ENCODE results near the gene TRMT61A. TPM values are rescaled to one million over a fixed set of nuclear protein-coding genes. Genes with fewer than 3 reads are reported as not detected.

The TRMT61A gene
- total RNA-seq, 4 donors from 2014 or later, result 12.4 to 36.0 (median 15.1) TPM

DNA sequence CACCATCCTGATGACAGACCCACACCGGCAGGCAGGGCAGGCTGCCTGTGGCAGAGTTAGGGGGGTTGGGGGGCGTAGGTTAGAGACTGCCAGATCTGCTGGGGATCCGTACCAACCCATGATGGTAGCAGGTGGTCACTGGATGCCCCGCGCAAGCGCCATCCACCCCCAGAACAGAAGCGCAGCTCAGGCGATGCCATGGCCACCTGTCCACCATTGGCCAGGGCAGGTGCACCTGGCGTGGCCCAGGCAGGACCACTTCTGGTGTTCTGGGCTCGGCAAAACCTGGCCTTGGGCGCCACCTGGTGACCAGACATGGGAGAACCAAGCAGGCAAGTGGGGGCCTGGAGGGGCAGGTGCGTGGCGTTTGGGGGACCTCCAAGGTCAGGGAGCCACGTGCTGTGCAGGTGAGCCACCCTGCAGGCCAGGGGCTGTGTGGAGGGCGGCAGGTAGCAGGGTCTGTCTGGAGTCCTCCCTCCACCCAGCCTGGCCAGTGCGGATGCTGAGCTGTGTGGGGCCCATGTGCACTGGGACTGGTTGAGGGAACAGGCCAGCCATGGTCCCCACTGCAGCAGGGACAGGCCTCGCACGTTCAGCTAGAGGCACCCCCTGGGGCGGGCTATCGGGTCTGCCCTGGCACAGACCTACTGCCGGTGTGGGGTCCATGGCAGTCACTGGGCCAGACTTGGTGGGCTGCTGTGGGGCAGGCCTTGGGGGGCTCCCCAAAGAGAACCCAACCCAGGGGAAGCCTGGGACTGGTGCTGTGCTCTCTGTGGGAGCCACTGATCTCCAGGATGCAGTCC lies 17.9 kb downstream of the TRMT61A start:
- no peak for DNase-seq (ENCODE audit: low spot score)
- TF ChIP-seq, protein P1, sequence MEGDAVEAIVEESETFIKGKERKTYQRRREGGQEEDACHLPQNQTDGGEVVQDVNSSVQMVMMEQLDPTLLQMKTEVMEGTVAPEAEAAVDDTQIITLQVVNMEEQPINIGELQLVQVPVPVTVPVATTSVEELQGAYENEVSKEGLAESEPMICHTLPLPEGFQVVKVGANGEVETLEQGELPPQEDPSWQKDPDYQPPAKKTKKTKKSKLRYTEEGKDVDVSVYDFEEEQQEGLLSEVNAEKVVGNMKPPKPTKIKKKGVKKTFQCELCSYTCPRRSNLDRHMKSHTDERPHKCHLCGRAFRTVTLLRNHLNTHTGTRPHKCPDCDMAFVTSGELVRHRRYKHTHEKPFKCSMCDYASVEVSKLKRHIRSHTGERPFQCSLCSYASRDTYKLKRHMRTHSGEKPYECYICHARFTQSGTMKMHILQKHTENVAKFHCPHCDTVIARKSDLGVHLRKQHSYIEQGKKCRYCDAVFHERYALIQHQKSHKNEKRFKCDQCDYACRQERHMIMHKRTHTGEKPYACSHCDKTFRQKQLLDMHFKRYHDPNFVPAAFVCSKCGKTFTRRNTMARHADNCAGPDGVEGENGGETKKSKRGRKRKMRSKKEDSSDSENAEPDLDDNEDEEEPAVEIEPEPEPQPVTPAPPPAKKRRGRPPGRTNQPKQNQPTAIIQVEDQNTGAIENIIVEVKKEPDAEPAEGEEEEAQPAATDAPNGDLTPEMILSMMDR (IDR thresholded peaks at IDR 0.05), result peak in 1 of 3 donors; percentile 88
- ATAC-seq (ENCODE audit: low FRiP score), result peak; percentile 10

DNA sequence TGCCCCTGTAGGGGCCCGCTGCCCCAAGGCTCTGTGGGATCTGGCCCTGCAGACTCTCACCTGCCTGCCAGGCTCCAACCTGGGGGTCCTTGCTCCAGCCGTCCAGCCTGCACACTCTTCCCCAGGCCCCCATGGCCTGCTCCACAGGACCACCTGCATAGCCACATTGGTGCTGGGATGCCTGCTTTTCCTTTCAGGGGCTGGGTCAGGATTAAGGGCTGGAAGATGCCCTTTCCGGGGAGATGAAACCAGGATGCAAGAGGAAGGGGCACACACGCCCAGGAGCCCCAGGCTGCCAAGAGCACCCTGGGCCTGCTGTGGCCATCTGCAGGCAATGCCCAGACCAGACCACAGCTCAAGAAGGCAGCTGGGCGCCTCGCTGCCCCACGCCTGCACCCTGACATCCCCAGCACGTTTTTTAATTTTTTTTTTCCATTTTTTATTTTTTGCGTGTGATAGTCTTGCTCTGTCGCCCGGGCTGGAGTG lies 18.5 kb downstream of the TRMT61A start:
- TF ChIP-seq, protein P1 (IDR thresholded peaks at IDR 0.05), result no peak
- no peak for ATAC-seq (ENCODE audit: low FRiP score)
- DNase-seq (ENCODE audit: low spot score), result no peak

DNA sequence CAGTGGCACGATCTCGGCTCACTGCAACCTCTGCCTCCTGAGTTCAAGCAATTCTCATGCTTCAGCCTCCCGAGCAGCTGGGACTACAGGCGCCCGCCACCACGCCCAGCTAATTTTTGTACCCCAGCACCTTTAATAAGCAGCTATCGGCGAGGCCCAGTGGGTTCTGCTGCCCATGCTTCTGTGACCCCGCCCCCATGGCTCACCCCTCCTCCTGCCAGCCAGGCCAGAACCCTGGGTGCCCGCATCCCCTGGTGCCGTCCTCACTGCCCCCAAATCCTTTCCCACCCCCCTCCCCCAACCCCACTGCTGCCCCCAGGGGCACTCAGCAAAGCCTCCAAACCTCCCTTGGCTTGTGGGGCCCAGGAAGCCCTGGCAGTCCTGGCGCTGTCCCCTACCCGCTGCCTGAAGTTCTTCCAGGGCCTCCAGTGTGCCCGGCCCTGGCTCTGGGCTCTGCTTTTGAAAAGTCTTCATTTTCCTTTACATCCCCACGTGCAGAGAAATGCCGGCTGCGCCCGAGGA lies 19.0 kb downstream of the TRMT61A start:
- TF ChIP-seq, protein P1 (IDR thresholded peaks at IDR 0.05), result no peak
- DNase-seq (ENCODE audit: low spot score), result no peak
- ATAC-seq (ENCODE audit: low FRiP score), result no peak

DNA sequence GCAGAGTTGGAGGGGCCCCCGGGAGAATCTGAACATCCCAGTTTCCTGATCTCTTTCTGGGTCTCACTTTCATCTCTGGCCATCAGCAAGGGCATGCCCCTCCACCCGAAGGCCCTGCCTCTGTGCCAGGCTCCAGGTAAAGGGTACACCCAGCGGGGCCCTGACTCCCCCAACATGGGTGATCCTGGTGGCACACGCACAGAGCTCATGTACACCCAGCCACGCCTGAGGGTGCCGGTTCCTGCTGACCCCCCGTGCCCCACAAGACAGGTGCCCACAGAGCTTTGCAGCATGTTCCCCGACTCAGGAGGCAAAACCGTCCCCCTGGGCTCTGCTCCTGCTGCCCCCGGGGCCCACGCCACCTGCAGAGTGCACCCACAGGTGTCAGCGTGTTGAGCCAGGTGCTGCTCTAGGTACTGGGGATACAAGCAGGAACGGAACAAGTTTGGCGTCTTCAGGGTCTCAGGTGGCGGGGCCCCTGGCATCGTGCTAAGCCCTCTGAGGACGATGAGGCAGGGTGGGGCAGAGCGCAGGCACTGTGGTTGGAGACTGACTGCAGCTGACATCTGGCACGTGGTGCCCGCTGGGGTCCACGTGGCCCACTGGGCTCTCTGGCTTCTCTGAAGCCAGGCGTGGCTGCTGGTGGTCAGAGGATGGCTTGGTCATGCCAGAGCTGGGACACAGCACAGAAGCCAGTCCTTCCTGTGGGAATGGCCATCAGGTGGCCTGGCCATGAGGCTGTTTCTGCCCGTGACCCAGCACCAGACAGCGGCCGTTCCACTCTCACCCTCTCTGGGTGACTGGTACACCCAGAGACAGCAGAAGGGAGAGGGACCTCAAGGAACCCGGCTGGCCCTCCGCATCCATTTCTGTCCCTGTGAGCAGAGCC lies 19.7 kb downstream of the TRMT61A start:
- no peak for ATAC-seq (ENCODE audit: low FRiP score)
- no peak for DNase-seq (ENCODE audit: low spot score)
- TF ChIP-seq, protein P1 (IDR thresholded peaks at IDR 0.05), result no peak

DNA sequence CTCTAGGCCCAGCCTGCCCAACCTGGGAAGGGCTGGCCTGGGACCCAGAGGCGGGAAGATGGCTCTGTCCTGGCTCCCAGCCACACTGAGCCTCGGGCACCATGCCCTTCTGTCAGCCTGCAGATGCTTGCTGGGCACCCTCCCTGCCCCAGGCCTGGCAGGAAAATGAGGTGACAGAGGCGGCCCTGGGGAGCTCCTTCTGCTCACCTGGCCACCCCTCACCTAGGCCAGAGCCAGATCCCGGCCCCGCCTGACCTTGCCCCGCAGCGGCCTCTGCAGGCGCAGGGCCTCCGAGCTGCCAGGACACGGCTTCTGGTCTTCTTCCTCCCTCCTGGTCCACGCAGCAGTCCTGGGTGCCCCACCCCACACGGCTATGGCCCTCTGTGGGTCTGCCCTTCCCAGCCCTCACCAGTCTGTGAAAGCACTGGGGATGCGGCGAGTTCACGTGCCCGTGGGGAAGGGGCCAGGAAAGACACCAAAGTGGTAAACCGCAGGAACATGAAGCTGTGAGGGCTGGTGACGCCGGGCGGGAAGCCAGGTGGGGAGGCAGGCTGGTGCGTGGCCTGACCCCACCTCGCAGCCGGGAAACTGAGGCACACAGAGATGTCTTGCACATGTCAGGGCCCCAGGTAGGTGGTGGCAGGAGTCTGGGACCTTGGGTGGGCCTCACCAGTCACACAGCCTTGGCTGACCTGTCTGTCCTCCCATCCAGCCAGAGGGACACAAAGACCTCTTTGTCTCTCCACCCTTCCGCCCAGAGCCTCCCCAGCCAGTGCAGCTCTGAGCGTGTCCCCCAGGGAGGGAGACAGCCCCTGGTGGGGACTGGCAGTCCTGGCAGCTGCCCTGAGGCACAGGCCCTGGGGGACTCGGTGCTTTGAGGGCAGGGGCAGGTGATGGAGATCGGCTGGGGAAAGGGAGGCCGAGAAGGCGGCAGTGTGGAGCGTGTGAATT lies 20.6 kb downstream of the TRMT61A start:
- no peak for ATAC-seq (ENCODE audit: low FRiP score)
- no peak for DNase-seq (ENCODE audit: low spot score)
- TF ChIP-seq, protein P1 (IDR thresholded peaks at IDR 0.05), result no peak
